Liver (tissue), 2 donors: Measurements from ENCODE around the gene CES4A.

Experiments
- YY1 ChIP-seq: IDR thresholded peaks from 2 replicates; pipeline ENCODE4 v1.6.1; 2016; ENCODE audit warnings: antibody characterized with exemption, mild to moderate bottlenecking
- TF ChIP-seq, protein P1 (sequence below): IDR thresholded peaks from 2 replicates; pipeline ENCODE4 v1.6.1; 2016; ENCODE audit warnings: antibody characterized with exemption, mild to moderate bottlenecking
- TF ChIP-seq, protein P2 (sequence below): fragments of 150-350 bp; IDR thresholded peaks from 2 replicates; pipeline ENCODE4 v1.5.1; 2017; ENCODE audit warnings: improper control_type of control experiment, low read depth, low read length; ENCODE audit not compliant: missing input control
- donor health status: healthy.

DNA sequence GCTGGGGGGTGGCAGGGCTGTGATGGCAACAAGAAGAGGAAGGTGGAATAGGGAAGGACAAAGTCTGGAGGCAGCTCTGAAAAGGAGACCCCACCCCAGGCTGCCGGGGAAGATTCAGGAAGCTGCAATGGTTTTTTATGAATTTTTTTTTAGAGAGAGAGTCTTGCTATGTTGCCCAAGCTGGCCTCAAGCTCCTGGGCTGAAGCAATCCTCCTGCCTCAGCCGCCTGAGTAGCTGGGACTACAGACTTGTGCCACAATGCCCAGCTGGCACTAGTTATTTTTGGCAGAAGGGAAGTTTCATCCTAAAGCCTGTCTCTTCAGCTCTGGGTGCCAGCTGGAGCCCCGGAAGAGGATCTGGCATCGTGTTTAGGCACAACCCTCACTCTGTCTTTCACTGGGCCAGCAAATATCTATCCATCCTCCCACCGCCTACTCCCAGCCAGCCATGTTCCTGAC is 28.7 kb upstream of the CES4A start:
- TF ChIP-seq, protein P1, sequence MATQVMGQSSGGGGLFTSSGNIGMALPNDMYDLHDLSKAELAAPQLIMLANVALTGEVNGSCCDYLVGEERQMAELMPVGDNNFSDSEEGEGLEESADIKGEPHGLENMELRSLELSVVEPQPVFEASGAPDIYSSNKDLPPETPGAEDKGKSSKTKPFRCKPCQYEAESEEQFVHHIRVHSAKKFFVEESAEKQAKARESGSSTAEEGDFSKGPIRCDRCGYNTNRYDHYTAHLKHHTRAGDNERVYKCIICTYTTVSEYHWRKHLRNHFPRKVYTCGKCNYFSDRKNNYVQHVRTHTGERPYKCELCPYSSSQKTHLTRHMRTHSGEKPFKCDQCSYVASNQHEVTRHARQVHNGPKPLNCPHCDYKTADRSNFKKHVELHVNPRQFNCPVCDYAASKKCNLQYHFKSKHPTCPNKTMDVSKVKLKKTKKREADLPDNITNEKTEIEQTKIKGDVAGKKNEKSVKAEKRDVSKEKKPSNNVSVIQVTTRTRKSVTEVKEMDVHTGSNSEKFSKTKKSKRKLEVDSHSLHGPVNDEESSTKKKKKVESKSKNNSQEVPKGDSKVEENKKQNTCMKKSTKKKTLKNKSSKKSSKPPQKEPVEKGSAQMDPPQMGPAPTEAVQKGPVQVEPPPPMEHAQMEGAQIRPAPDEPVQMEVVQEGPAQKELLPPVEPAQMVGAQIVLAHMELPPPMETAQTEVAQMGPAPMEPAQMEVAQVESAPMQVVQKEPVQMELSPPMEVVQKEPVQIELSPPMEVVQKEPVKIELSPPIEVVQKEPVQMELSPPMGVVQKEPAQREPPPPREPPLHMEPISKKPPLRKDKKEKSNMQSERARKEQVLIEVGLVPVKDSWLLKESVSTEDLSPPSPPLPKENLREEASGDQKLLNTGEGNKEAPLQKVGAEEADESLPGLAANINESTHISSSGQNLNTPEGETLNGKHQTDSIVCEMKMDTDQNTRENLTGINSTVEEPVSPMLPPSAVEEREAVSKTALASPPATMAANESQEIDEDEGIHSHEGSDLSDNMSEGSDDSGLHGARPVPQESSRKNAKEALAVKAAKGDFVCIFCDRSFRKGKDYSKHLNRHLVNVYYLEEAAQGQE = no peak
- TF ChIP-seq, protein P2, sequence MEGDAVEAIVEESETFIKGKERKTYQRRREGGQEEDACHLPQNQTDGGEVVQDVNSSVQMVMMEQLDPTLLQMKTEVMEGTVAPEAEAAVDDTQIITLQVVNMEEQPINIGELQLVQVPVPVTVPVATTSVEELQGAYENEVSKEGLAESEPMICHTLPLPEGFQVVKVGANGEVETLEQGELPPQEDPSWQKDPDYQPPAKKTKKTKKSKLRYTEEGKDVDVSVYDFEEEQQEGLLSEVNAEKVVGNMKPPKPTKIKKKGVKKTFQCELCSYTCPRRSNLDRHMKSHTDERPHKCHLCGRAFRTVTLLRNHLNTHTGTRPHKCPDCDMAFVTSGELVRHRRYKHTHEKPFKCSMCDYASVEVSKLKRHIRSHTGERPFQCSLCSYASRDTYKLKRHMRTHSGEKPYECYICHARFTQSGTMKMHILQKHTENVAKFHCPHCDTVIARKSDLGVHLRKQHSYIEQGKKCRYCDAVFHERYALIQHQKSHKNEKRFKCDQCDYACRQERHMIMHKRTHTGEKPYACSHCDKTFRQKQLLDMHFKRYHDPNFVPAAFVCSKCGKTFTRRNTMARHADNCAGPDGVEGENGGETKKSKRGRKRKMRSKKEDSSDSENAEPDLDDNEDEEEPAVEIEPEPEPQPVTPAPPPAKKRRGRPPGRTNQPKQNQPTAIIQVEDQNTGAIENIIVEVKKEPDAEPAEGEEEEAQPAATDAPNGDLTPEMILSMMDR = no peak
- TF ChIP-seq YY1 = no peak
